Loucy (cell line): Measurements from ENCODE around the gene SLC44A4.

Experiments
- EZH2phosphoT487 ChIP-seq: fragments of 200-600 bp; IDR thresholded peaks from 2 replicates; pipeline ENCODE4 v1.6.1; 2018; ENCODE audit warnings: antibody characterized with exemption, mild to moderate bottlenecking, moderate library complexity, borderline replicate concordance
- TF ChIP-seq, protein P1 (sequence below): fragments of 200-600 bp; sonication (generic); conservative IDR thresholded peaks from 2 replicates; pipeline ENCODE4 v1.5.1; 2014; ENCODE audit warnings: mild to moderate bottlenecking, antibody characterized with exemption, low read length

DNA sequence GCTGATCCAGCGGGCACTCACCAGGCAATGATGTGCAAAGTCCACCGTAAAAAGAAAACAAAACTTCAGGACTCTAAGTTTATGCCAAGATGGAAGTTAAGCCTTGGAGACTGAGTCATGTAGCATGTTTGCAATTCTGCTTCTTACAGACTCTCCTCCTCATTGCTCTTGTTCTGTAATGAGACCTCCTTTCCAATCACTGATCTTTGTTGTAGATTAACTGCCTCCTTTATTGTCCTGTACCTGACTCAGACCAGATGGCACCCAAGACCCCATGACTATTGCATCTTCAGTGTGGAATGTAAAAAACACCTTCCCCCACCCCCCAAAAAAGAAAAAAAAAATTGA, 27.3 kb downstream of the SLC44A4 start:
- TF ChIP-seq, protein P1, sequence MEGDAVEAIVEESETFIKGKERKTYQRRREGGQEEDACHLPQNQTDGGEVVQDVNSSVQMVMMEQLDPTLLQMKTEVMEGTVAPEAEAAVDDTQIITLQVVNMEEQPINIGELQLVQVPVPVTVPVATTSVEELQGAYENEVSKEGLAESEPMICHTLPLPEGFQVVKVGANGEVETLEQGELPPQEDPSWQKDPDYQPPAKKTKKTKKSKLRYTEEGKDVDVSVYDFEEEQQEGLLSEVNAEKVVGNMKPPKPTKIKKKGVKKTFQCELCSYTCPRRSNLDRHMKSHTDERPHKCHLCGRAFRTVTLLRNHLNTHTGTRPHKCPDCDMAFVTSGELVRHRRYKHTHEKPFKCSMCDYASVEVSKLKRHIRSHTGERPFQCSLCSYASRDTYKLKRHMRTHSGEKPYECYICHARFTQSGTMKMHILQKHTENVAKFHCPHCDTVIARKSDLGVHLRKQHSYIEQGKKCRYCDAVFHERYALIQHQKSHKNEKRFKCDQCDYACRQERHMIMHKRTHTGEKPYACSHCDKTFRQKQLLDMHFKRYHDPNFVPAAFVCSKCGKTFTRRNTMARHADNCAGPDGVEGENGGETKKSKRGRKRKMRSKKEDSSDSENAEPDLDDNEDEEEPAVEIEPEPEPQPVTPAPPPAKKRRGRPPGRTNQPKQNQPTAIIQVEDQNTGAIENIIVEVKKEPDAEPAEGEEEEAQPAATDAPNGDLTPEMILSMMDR = no peak
- TF ChIP-seq EZH2phosphoT487 = no peak
